ENCODE measurements around the gene CDK2AP2. TPM values are rescaled to one million over a fixed set of nuclear protein-coding genes. Genes with fewer than 3 reads are reported as not detected.

CDK2AP2 gene

GRCh38 chr11:67458266-67458665 lies 49.7 kb downstream of the CDK2AP2 start:
- Histone ChIP-seq H3K27ac (replicated peaks) (no peak overlapping the region), H3K4me3 (replicated peaks; ENCODE audit: insufficient read depth, low read length) (no peak overlapping the region), H3K27me3 (ENCODE audit: insufficient read depth, poor library complexity, severe bottlenecking) (no peaks in the 10 kb centered on the region)
- TF ChIP-seq CTCF (IDR thresholded peaks at IDR 0.05; ENCODE audit: insufficient read depth, low read length) (no peak), GABPA (IDR thresholded peaks at IDR 0.05; ENCODE audit: low read depth) (no peak), REST (IDR thresholded peaks at IDR 0.05; ENCODE audit: insufficient replicate concordance, low read depth) (no peak), SPI1 (IDR thresholded peaks at IDR 0.05; ENCODE audit: borderline replicate concordance, low read depth) (no peak)
- no peak for DNase-seq (ENCODE audit: low read depth in 1 of 2, low spot score in 1 of 2)

GRCh38 chr11:67457453-67457852 lies 50.5 kb downstream of the CDK2AP2 start:
- no peaks in the 10 kb centered on the region for H3K27me3 ChIP-seq (ENCODE audit: insufficient read depth, poor library complexity, severe bottlenecking)
- no peak for DNase-seq (ENCODE audit: low read depth in 1 of 2, low spot score in 1 of 2)
- no peak overlapping the region for H3K4me3 ChIP-seq (replicated peaks; ENCODE audit: insufficient read depth, low read length)
- TF ChIP-seq REST (IDR thresholded peaks at IDR 0.05; ENCODE audit: insufficient replicate concordance, low read depth) (no peak), GABPA (IDR thresholded peaks at IDR 0.05; ENCODE audit: low read depth) (no peak), SPI1 (IDR thresholded peaks at IDR 0.05; ENCODE audit: borderline replicate concordance, low read depth) (no peak), POLR2AphosphoS5 (IDR thresholded peaks at IDR 0.05; ENCODE audit: low read depth) (no peak)
- H3K27ac ChIP-seq (replicated peaks) = no peak overlapping the region

Small RNAs within 50 kb of the gene (microRNA-seq; reads per million reads assigned to microRNA genes)
- gene MIR6752 = not detected

All from HL-60 (cell line).